GM18508 (cell line): ENCODE data around the gene AKR1B1.
A peak's percentile ranks its signal among the peaks of the same experiment; 100 is the strongest.

ENCODE experiments used
- ATAC-seq: cut with Tn5 transposase; IDR thresholded peaks from one replicate; pipeline ENCODE4 v1.9.1; 2021; ENCODE audit warnings: moderate number of reproducible peaks; ENCODE audit not compliant: insufficient read depth, unreplicated experiment

AKR1B1 gene

GRCh38 chr7:134448356-134449229 is 10.3 kb downstream of the AKR1B1 start:
- ATAC-seq = no peak

- no peak for ATAC-seq
Measured at GRCh38 chr7:134447383-134447782, 11.5 kb downstream of the AKR1B1 start.

GRCh38 chr7:134446923-134447322 is 12.0 kb downstream of the AKR1B1 start:
- ATAC-seq = no peak

GRCh38 chr7:134446446-134446845 is 12.5 kb downstream of the AKR1B1 start:
- no peak for ATAC-seq

- no peak for ATAC-seq
Measured at GRCh38 chr7:134444961-134445315, 14.0 kb downstream of the AKR1B1 start.

- ATAC-seq = no peak
Measured at GRCh38 chr7:134444198-134444960, 14.5 kb downstream of the AKR1B1 start.

GRCh38 chr7:134443396-134444070 is 15.4 kb downstream of the AKR1B1 start:
- ATAC-seq = no peak

- no peak for ATAC-seq
Measured at GRCh38 chr7:134442441-134443220, 16.3 kb downstream of the AKR1B1 start.

- no peak for ATAC-seq
Measured at GRCh38 chr7:134441264-134441663, 17.6 kb downstream of the AKR1B1 start.

- no peak for ATAC-seq
Measured at GRCh38 chr7:134440476-134440875, 18.4 kb downstream of the AKR1B1 start.

- no peak for ATAC-seq
Measured at GRCh38 chr7:134440067-134440466, 18.8 kb downstream of the AKR1B1 start.

- no peak for ATAC-seq
Measured at GRCh38 chr7:134438946-134439345, 20.0 kb downstream of the AKR1B1 start.

- no peak for ATAC-seq
Measured at GRCh38 chr7:134435161-134435920, 23.6 kb downstream of the AKR1B1 start.

GRCh38 chr7:134434701-134435100 is 24.2 kb downstream of the AKR1B1 start:
- no peak for ATAC-seq

- ATAC-seq = no peak
Measured at GRCh38 chr7:134433430-134433829, 25.5 kb downstream of the AKR1B1 start.

GRCh38 chr7:134432296-134433152 is 26.4 kb downstream of the AKR1B1 start:
- ATAC-seq = peak; percentile 78

- no peak for ATAC-seq
Measured at GRCh38 chr7:134431815-134432214, 27.1 kb downstream of the AKR1B1 start.

GRCh38 chr7:134429481-134429880 is 29.4 kb downstream of the AKR1B1 start:
- ATAC-seq = no peak

GRCh38 chr7:134428942-134429341 is 30.0 kb downstream of the AKR1B1 start:
- no peak for ATAC-seq
